Measurements from ENCODE around the gene CCNH. TPM values are rescaled to one million over a fixed set of nuclear protein-coding genes. Genes with fewer than 3 reads are reported as not detected.

CCNH gene
- 100 to 1,000 TPM in 1 of 2 donors, 10 to 100 TPM in 1; 69.0 to 118 TPM for total RNA-seq
- 10 to 100 TPM; 64.8 to 66.3 TPM for polyA plus RNA-seq (ENCODE audit: insufficient read length in 2 of 2)
- long read RNA-seq, donor 1, transcript CCNH-201 (9 exons, 1,378 nt): major isoform, 21 of 37 reads
- long read RNA-seq, donor 1, partial matches to known transcripts: 7 of 37 reads
- long read RNA-seq, donor 1, other reads (novel, unspliced or antisense): 0 of 37 reads
- long read RNA-seq, donor 2, transcript CCNH-201 (9 exons, 1,378 nt): major isoform, 8 of 15 reads
- long read RNA-seq, donor 2, partial matches to known transcripts: 0 of 15 reads
- long read RNA-seq, donor 2, other reads (novel, unspliced or antisense): 0 of 15 reads
- long read RNA-seq, donor 3, transcript CCNH-201 (9 exons, 1,378 nt): major isoform, 10 of 13 reads
- long read RNA-seq, donor 3, partial matches to known transcripts: 0 of 13 reads
- long read RNA-seq, donor 3, other reads (novel, unspliced or antisense): 0 of 13 reads
- long read RNA-seq, donor 4, transcript CCNH-209 (4 exons, 451 nt): minor isoform, 5 of 58 reads
- long read RNA-seq, donor 4, transcript CCNH-201 (9 exons, 1,378 nt): major isoform, 13 of 58 reads
- long read RNA-seq, donor 4, partial matches to known transcripts: 34 of 58 reads
- long read RNA-seq, donor 4, other reads (novel, unspliced or antisense): 0 of 58 reads

GRCh38 chr5:87412630-87413342, at the start of gene CCNH:
CCNH (minus strand) TSS chr5:87412930; CDS start chr5:87412794, 136 bp downstream.
- H3K4me1 ChIP-seq (ENCODE audit: control insufficient read depth, insufficient read depth, low read length): no peaks in the 10 kb centered on the region
- peak within 1 kb of the TSS; percentile 95 for H3K27ac ChIP-seq (ENCODE audit: low read depth, low read length)
- no peaks in the 10 kb centered on the region for H3K27me3 ChIP-seq (ENCODE audit: control insufficient read depth, insufficient read depth, low read length)
- under 1% methylated on average over 45 of the region's 46 CpGs for WGBS (ENCODE audit: insufficient coverage)
- H3K4me3 ChIP-seq (ENCODE audit: low read depth, low read length): peak within 1 kb of the TSS; percentile 85
- DNase-seq (ENCODE audit: low read depth in 4 of 6, low spot score in 6 of 6): peak; percentile 93 to 100 (median 99)
- no peaks in the 10 kb centered on the region for H3K36me3 ChIP-seq (ENCODE audit: control insufficient read depth, insufficient read depth, low read length)
- H3K9me3 ChIP-seq (ENCODE audit: control insufficient read depth, insufficient read depth, low read length): no peaks in the 10 kb centered on the region

GRCh38 chr5:87457706-87458105, 45.0 kb upstream of the CCNH start:
- DNase-seq (ENCODE audit: low read depth in 4 of 6, low spot score in 6 of 6): no peak
- Histone ChIP-seq H3K27me3 (ENCODE audit: control insufficient read depth, insufficient read depth, low read length) (no peaks in the 10 kb centered on the region), H3K9me3 (ENCODE audit: control insufficient read depth, insufficient read depth, low read length) (peaks cover 1% of the 10 kb centered on the region), H3K4me1 (ENCODE audit: control insufficient read depth, insufficient read depth, low read length) (no peaks in the 10 kb centered on the region), H3K27ac (ENCODE audit: low read depth, low read length) (no peak overlapping the region), H3K4me3 (ENCODE audit: low read depth, low read length) (no peak overlapping the region), H3K36me3 (ENCODE audit: control insufficient read depth, insufficient read depth, low read length) (no peaks in the 10 kb centered on the region)

- Histone ChIP-seq H3K9me3 (ENCODE audit: control insufficient read depth, insufficient read depth, low read length) (no peaks in the 10 kb centered on the region), H3K4me3 (ENCODE audit: low read depth, low read length) (no peak overlapping the region), H3K4me1 (ENCODE audit: control insufficient read depth, insufficient read depth, low read length) (no peaks in the 10 kb centered on the region), H3K27ac (ENCODE audit: low read depth, low read length) (no peak overlapping the region), H3K27me3 (ENCODE audit: control insufficient read depth, insufficient read depth, low read length) (no peaks in the 10 kb centered on the region), H3K36me3 (ENCODE audit: control insufficient read depth, insufficient read depth, low read length) (no peaks in the 10 kb centered on the region)
- WGBS (ENCODE audit: insufficient coverage): no CpG with 5 or more reads among the region's 1 CpG
- no peak for DNase-seq (ENCODE audit: low read depth in 4 of 6, low spot score in 6 of 6)
Observed at GRCh38 chr5:87453801-87454200, 41.1 kb upstream of the CCNH start.

- Histone ChIP-seq H3K9me3 (ENCODE audit: control insufficient read depth, insufficient read depth, low read length) (no peaks in the 10 kb centered on the region), H3K4me3 (ENCODE audit: low read depth, low read length) (no peak overlapping the region), H3K27ac (ENCODE audit: low read depth, low read length) (no peak overlapping the region), H3K4me1 (ENCODE audit: control insufficient read depth, insufficient read depth, low read length) (no peaks in the 10 kb centered on the region), H3K27me3 (ENCODE audit: control insufficient read depth, insufficient read depth, low read length) (no peaks in the 10 kb centered on the region), H3K36me3 (ENCODE audit: control insufficient read depth, insufficient read depth, low read length) (no peaks in the 10 kb centered on the region)
- no peak for DNase-seq (ENCODE audit: low read depth in 4 of 6, low spot score in 6 of 6)
Observed at GRCh38 chr5:87452837-87453236, 40.1 kb upstream of the CCNH start.

GRCh38 chr5:87442419-87442818, 29.7 kb upstream of the CCNH start:
- no peaks in the 10 kb centered on the region for H3K9me3 ChIP-seq (ENCODE audit: control insufficient read depth, insufficient read depth, low read length)
- no CpG with 5 or more reads among the region's 1 CpG for WGBS (ENCODE audit: insufficient coverage)
- H3K4me3 ChIP-seq (ENCODE audit: low read depth, low read length): no peak overlapping the region
- H3K27me3 ChIP-seq (ENCODE audit: control insufficient read depth, insufficient read depth, low read length): no peaks in the 10 kb centered on the region
- H3K27ac ChIP-seq (ENCODE audit: low read depth, low read length): no peak overlapping the region
- no peak for DNase-seq (ENCODE audit: low read depth in 4 of 6, low spot score in 6 of 6)
- H3K36me3 ChIP-seq (ENCODE audit: control insufficient read depth, insufficient read depth, low read length): no peaks in the 10 kb centered on the region
- H3K4me1 ChIP-seq (ENCODE audit: control insufficient read depth, insufficient read depth, low read length): no peaks in the 10 kb centered on the region

- peak in 1 of 6 donors; percentile 56 for DNase-seq (ENCODE audit: low read depth in 4 of 6, low spot score in 6 of 6)
- Histone ChIP-seq H3K4me3 (ENCODE audit: low read depth, low read length) (no peak overlapping the region), H3K9me3 (ENCODE audit: control insufficient read depth, insufficient read depth, low read length) (no peaks in the 10 kb centered on the region), H3K27ac (ENCODE audit: low read depth, low read length) (no peak overlapping the region), H3K27me3 (ENCODE audit: control insufficient read depth, insufficient read depth, low read length) (no peaks in the 10 kb centered on the region), H3K4me1 (ENCODE audit: control insufficient read depth, insufficient read depth, low read length) (no peaks in the 10 kb centered on the region), H3K36me3 (ENCODE audit: control insufficient read depth, insufficient read depth, low read length) (no peaks in the 10 kb centered on the region)
- no CpG with 5 or more reads among the region's 2 CpGs for WGBS (ENCODE audit: insufficient coverage)
Observed at GRCh38 chr5:87438231-87438630, 25.5 kb upstream of the CCNH start.

- no peaks in the 10 kb centered on the region for H3K4me1 ChIP-seq (ENCODE audit: control insufficient read depth, insufficient read depth, low read length)
- H3K27ac ChIP-seq (ENCODE audit: low read depth, low read length): no peak overlapping the region
- no peak for DNase-seq (ENCODE audit: low read depth in 4 of 6, low spot score in 6 of 6)
- no CpG with 5 or more reads among the region's 1 CpG for WGBS (ENCODE audit: insufficient coverage)
- no peaks in the 10 kb centered on the region for H3K27me3 ChIP-seq (ENCODE audit: control insufficient read depth, insufficient read depth, low read length)
- H3K36me3 ChIP-seq (ENCODE audit: control insufficient read depth, insufficient read depth, low read length): no peaks in the 10 kb centered on the region
- H3K9me3 ChIP-seq (ENCODE audit: control insufficient read depth, insufficient read depth, low read length): no peaks in the 10 kb centered on the region
- H3K4me3 ChIP-seq (ENCODE audit: low read depth, low read length): no peak overlapping the region
Observed at GRCh38 chr5:87437724-87438123, 25.0 kb upstream of the CCNH start.

- H3K9me3 ChIP-seq (ENCODE audit: control insufficient read depth, insufficient read depth, low read length): no peaks in the 10 kb centered on the region
- no CpG with 5 or more reads among the region's 2 CpGs for WGBS (ENCODE audit: insufficient coverage)
- no peak overlapping the region for H3K27ac ChIP-seq (ENCODE audit: low read depth, low read length)
- H3K27me3 ChIP-seq (ENCODE audit: control insufficient read depth, insufficient read depth, low read length): no peaks in the 10 kb centered on the region
- H3K4me3 ChIP-seq (ENCODE audit: low read depth, low read length): no peak overlapping the region
- H3K36me3 ChIP-seq (ENCODE audit: control insufficient read depth, insufficient read depth, low read length): no peaks in the 10 kb centered on the region
- DNase-seq (ENCODE audit: low read depth in 4 of 6, low spot score in 6 of 6): no peak
- H3K4me1 ChIP-seq (ENCODE audit: control insufficient read depth, insufficient read depth, low read length): no peaks in the 10 kb centered on the region
Observed at GRCh38 chr5:87435144-87435694, 22.5 kb upstream of the CCNH start.

GRCh38 chr5:87434461-87434860, 21.7 kb upstream of the CCNH start:
- no CpG with 5 or more reads among the region's 1 CpG for WGBS (ENCODE audit: insufficient coverage)
- no peaks in the 10 kb centered on the region for H3K36me3 ChIP-seq (ENCODE audit: control insufficient read depth, insufficient read depth, low read length)
- no peak for DNase-seq (ENCODE audit: low read depth in 4 of 6, low spot score in 6 of 6)

More at GRCh38 chr5:87434461-87434860, 21.7 kb upstream of the CCNH start:
- Histone ChIP-seq H3K9me3 (ENCODE audit: control insufficient read depth, insufficient read depth, low read length) (no peaks in the 10 kb centered on the region), H3K27me3 (ENCODE audit: control insufficient read depth, insufficient read depth, low read length) (no peaks in the 10 kb centered on the region), H3K27ac (ENCODE audit: low read depth, low read length) (no peak overlapping the region), H3K4me1 (ENCODE audit: control insufficient read depth, insufficient read depth, low read length) (no peaks in the 10 kb centered on the region), H3K4me3 (ENCODE audit: low read depth, low read length) (no peak overlapping the region)

Data from spinal cord (tissue), 10 donors.